Body of pancreas (tissue), 4 donors: ENCODE data around the gene WDR27. TPM values are rescaled to one million over a fixed set of nuclear protein-coding genes. Genes with fewer than 3 reads are reported as not detected.

ENCODE experiments used
- ATAC-seq: fragments of 150-250 bp; one replicate; pipeline ENCODE4 v1.9.1; 2016
- DNase-seq, 4 donors: peaks; one replicate each; pipeline ENCODE4 v3.0.0-alpha.2; 2019
- H3K27ac ChIP-seq, 4 donors: fragments of 200-600 bp; sonication (generic); 1 replicate in 3 of 4; 2 replicates in 1 of 4; pipeline versions ENCODE4 v1.5.1 to v1.6.1; 2016 to 2019; ENCODE audit warnings: mild to moderate bottlenecking in 1 of 4, mixed read lengths in 1 of 4, moderate library complexity in 1 of 4
- H3K27me3 ChIP-seq, 2 donors: fragments of 200-600 bp; sonication (generic); one replicate each; pipeline ENCODE4 v1.6.0; 2016; ENCODE audit warnings: mild to moderate bottlenecking in 1 of 2
- H3K36me3 ChIP-seq, 2 donors: fragments of 200-600 bp; sonication (generic); replicated peaks in 1 of 2; 2 replicates each; pipeline ENCODE4 v1.5.1; 2016; ENCODE audit warnings: low read depth in 2 of 2; ENCODE audit not compliant: insufficient read depth in 1 of 2
- H3K4me1 ChIP-seq: fragments of 200-600 bp; sonication (generic); one replicate; pipeline ENCODE4 v1.6.0; 2016
- H3K4me3 ChIP-seq, 2 donors: fragments of 200-600 bp; sonication (generic); 1 replicate in 1 of 2; 2 replicates in 1 of 2; pipeline ENCODE4 v1.5.1; 2016 to 2019
- H3K9me3 ChIP-seq, 3 donors: fragments of 200-600 bp; sonication (generic); 1 replicate in 2 of 3; 2 replicates in 1 of 3; pipeline ENCODE4 v1.5.1; 2016
- POLR2A ChIP-seq, 3 donors: fragments of 450-650 bp; IDR thresholded peaks; one replicate each; pipeline ENCODE4 v1.6.1; 2016; ENCODE audit warnings: antibody characterized with exemption in 3 of 3, mild to moderate bottlenecking in 2 of 3
- WGBS, 2 donors: methylation state at CpG; one replicate each; pipeline ENCODE4 v1.1.5; 2017; 5-methylcytosine and 5-hydroxymethylcytosine counted together
- intact Hi-C: fragments of 100-400 bp; cut with DNase I; formaldehyde crosslinking; loops from one replicate; pipeline ENCODE4 v1.15.1; 2023
- total RNA-seq, 2 donors: library from RNA; depleted of rRNA; stranded (reverse); fragments of >200 nt; gene quantifications; one replicate each; pipeline ENCODE4 v1.1.0, GENCODE V29; 2016
- TF ChIP-seq, protein P1 (sequence below), 7 experiments: fragments of 450-650 bp in 4 of 7; fragments of 200-600 bp in 3 of 7; sonication (generic) in 3 of 7; IDR thresholded peaks; one replicate each; pipeline ENCODE4 v1.5.1; 2016 to 2019; ENCODE audit warnings: antibody characterized with exemption in 7 of 7

The WDR27 gene
- total RNA-seq, 2 donors from 2014 or later = 38.2 to 38.7 TPM

DNA sequence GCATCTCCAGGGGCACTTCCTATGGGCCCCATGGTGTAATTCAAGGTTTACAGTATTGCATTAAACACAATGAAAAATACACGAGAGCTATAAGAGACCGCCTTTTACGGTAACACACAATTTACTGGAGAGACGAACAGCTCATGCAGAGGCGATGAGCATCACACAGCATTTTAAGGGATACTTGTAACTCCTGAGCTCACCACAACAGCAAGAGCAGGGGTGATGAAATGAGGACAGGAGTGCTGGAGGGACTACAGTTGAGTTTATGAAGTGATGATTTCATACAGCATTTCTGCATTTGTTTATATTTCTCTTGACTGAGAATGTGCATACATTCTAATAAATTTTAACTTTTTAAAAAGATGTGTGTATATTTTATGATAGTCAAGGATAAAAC, 113.9 kb downstream of the WDR27 start:
- H3K36me3 ChIP-seq = no peaks in the 10 kb centered on the region

DNA sequence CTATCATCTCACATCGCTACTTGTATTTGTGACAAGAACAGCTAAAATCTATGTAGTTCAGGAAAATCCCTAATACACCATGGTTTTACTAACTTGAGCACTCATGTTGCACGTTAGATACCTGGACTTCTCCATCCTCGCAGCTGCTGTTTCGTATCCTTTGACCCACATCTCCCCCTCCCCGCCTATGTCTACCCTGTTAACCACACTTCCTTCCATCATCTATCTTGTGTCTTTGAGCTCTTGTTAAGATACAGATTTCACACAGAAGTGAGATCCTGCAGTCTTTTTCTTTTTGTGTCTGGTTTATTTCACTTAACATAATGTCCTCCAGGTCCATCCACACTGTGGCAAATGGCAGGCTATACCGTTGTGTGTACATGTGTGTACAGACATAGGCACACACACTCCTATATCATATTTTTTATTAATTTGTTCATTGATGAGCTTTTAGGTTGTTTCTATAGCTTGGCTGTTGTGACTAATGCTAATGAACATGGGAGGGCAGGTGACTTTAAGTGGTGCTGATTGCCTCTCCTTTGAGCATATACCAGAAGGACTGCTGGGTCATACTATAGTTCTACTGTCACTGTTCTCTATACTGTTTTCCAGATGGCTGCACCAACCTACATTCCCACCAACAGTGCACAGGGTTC, 117.8 kb downstream of the WDR27 start:
- WGBS, 2 donors = 61 to 79% methylated on average over 6 of the region's 6 CpGs
- Histone ChIP-seq H3K27ac (no peak overlapping the region), H3K36me3 (no peaks in the 10 kb centered on the region), H3K27me3 (no peaks in the 10 kb centered on the region), H3K4me1 (no peaks in the 10 kb centered on the region), H3K9me3 (no peaks in the 10 kb centered on the region), H3K4me3 (no peak overlapping the region)
- intact Hi-C loops = no loop called here
- no peak for DNase-seq
- ATAC-seq = no peak
- no peak for TF ChIP-seq POLR2A (IDR thresholded peaks at IDR 0.05)
- TF ChIP-seq, protein P1, sequence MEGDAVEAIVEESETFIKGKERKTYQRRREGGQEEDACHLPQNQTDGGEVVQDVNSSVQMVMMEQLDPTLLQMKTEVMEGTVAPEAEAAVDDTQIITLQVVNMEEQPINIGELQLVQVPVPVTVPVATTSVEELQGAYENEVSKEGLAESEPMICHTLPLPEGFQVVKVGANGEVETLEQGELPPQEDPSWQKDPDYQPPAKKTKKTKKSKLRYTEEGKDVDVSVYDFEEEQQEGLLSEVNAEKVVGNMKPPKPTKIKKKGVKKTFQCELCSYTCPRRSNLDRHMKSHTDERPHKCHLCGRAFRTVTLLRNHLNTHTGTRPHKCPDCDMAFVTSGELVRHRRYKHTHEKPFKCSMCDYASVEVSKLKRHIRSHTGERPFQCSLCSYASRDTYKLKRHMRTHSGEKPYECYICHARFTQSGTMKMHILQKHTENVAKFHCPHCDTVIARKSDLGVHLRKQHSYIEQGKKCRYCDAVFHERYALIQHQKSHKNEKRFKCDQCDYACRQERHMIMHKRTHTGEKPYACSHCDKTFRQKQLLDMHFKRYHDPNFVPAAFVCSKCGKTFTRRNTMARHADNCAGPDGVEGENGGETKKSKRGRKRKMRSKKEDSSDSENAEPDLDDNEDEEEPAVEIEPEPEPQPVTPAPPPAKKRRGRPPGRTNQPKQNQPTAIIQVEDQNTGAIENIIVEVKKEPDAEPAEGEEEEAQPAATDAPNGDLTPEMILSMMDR (IDR thresholded peaks at IDR 0.05) = no peak

More for the DNA sequence above, 113.9 kb downstream of the WDR27 start:
- DNase-seq (no peak), ATAC-seq (no peak)
- Histone ChIP-seq H3K4me1 (no peaks in the 10 kb centered on the region), H3K9me3 (no peaks in the 10 kb centered on the region), H3K27me3 (no peaks in the 10 kb centered on the region), H3K4me3 (no peak overlapping the region), H3K27ac (no peak overlapping the region)
- 90 to 95% methylated on average over 5 of the region's 5 CpGs for WGBS, 2 donors
- TF ChIP-seq POLR2A (IDR thresholded peaks at IDR 0.05) = no peak
- TF ChIP-seq, protein P1 (IDR thresholded peaks at IDR 0.05) = no peak
- intact Hi-C loops = no loop called here

DNA sequence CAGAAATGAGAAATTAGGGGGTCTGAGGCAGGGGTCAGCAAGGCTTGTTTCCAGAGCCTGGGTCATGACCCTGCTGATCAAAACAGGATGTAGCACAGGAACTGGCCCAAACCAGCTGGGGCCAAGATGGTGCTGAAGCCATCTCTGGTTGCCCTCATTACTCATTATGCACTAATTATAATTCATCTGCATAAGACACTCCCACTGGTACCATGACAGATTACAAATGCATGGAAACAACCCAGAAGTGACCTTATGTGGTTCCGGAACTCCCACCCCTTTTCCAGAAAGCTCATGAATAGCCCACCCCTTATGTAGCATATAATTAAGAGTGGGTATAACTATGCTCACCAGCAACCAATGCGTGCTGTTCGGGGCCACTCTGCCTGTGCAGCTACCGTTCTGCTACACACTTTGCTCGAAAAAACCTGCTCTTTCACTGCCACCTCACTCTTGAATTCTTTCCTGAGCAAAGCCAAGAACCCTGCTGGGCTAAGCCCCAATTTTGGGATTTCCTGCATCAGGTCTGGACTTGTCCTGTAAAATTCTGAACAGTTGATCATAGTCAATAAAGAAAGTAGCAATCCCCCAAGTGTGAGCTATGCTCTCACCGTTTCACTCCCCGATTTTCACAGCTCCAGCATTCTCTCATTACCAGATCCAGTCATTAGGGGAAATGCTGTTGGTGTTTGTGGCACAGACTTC, 122.3 kb downstream of the WDR27 start:
- DNase-seq (no peak), ATAC-seq (no peak)
- WGBS, 2 donors = 89 to 96% methylated on average over 7 of the region's 7 CpGs
- TF ChIP-seq, protein P1 (IDR thresholded peaks at IDR 0.05) = no peak
- TF ChIP-seq POLR2A (IDR thresholded peaks at IDR 0.05) = no peak
- Histone ChIP-seq H3K4me3 (no peak overlapping the region), H3K27me3 (no peaks in the 10 kb centered on the region), H3K9me3 (no peaks in the 10 kb centered on the region), H3K4me1 (no peaks in the 10 kb centered on the region), H3K27ac (no peak overlapping the region), H3K36me3 (no peaks in the 10 kb centered on the region)
- intact Hi-C loops = no loop called here

DNA sequence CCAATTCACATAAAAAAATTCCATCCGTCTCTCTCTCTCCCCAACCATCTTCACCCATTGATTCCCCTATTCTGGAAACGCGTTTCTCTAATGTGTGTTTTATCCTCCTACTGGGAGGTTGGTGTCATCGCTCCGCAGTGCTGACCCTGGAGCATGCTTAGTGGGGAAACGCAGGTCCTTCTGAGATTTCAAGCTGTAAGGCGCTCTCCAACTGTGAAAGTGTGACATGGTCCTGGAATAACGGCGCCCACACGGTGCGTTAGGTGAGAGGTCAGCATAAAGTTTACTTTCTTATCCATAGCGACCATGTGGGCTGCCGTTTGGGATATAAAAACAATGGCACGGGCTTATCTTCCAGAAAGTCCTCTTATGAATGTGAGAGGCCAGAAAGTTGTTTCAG, 123.9 kb downstream of the WDR27 start:
- no peaks in the 10 kb centered on the region for H3K27me3 ChIP-seq
- H3K27ac ChIP-seq = no peak overlapping the region
- ATAC-seq (no peak), DNase-seq (no peak)
- WGBS, 2 donors = 88 to 91% methylated on average over 14 of the region's 14 CpGs
- no peaks in the 10 kb centered on the region for H3K4me1 ChIP-seq
- H3K4me3 ChIP-seq = no peak overlapping the region
- TF ChIP-seq POLR2A (IDR thresholded peaks at IDR 0.05) = no peak
- TF ChIP-seq, protein P1 (IDR thresholded peaks at IDR 0.05) = no peak
- no peaks in the 10 kb centered on the region for H3K9me3 ChIP-seq
- no peaks in the 10 kb centered on the region for H3K36me3 ChIP-seq
- intact Hi-C loops = no loop called here
